ENCODE measurements around the gene ANKRD60.
A peak's percentile ranks its signal among the peaks of the same experiment; 100 is the strongest.

The ANKRD60 gene

GRCh38 chr20:58182521-58183140 is 45.8 kb downstream of the ANKRD60 start:
- no peak for TF ChIP-seq CTCF (IDR thresholded peaks at IDR 0.05; ENCODE audit: low read depth, low read length, missing control alignments)
- Histone ChIP-seq H3K27me3 (replicated peaks) (no peaks in the 10 kb centered on the region), H3K4me3 (ENCODE audit: low read depth, low read length) (no peak overlapping the region), H3K27ac (no peak overlapping the region), H3K36me3 (replicated peaks) (no peaks in the 10 kb centered on the region)
- in situ Hi-C loops (cut with HindIII; ENCODE audit: low pct_ligation_motif_present, low sequenced_read_pairs): loop anchor here (10.0 kb wide), 1 partner anchor 568 kb away; no protein-coding TSS in a partner anchor
- no peak for DNase-seq

GRCh38 chr20:58179432-58180099 is 48.9 kb downstream of the ANKRD60 start:
- H3K27me3 ChIP-seq (replicated peaks): no peaks in the 10 kb centered on the region
- peak; percentile 74 for TF ChIP-seq CTCF (IDR thresholded peaks at IDR 0.05; ENCODE audit: low read depth, low read length, missing control alignments)
- no peak overlapping the region for H3K27ac ChIP-seq

DNA sequence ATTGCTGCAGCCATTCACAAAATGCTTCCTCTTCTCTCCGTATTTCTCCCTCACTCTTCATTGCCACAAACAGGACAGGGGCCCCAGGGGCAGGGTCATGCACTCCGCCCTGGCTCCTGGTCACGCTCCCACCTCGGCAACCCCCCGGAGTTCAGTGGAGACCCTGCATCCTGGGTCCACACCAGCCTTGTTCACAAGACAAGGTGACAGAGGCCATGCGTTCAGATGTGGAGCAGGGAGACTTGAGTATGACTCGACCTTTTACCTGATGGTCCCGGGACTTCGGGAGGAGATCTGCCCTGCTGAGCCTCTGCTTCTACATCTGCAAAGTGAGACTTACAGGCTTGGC is 49.4 kb downstream of the ANKRD60 start:
- Histone ChIP-seq H3K27ac (no peak overlapping the region), H3K27me3 (replicated peaks) (no peaks in the 10 kb centered on the region), H3K36me3 (replicated peaks) (no peaks in the 10 kb centered on the region), H3K4me3 (ENCODE audit: low read depth, low read length) (no peak overlapping the region)
- no peak for DNase-seq
- no peak for TF ChIP-seq CTCF (IDR thresholded peaks at IDR 0.05; ENCODE audit: low read depth, low read length, missing control alignments)
- in situ Hi-C loops (cut with HindIII; ENCODE audit: low pct_ligation_motif_present, low sequenced_read_pairs): no loop called here

More at GRCh38 chr20:58179432-58180099, 48.9 kb downstream of the ANKRD60 start:
- H3K4me3 ChIP-seq (ENCODE audit: low read depth, low read length): peak overlapping the region; percentile 43
- in situ Hi-C loops (cut with HindIII; ENCODE audit: low pct_ligation_motif_present, low sequenced_read_pairs): loop anchor here (10.0 kb wide), 1 partner anchor 565 kb away; no protein-coding TSS in a partner anchor
- no peaks in the 10 kb centered on the region for H3K36me3 ChIP-seq (replicated peaks)
- peak; percentile 15 for DNase-seq

GRCh38 chr20:58177799-58178198 is 50.7 kb downstream of the ANKRD60 start:
- Histone ChIP-seq H3K4me3 (ENCODE audit: low read depth, low read length) (no peak overlapping the region), H3K27ac (no peak overlapping the region), H3K36me3 (replicated peaks) (no peaks in the 10 kb centered on the region), H3K27me3 (replicated peaks) (no peaks in the 10 kb centered on the region)
- no peak for TF ChIP-seq CTCF (IDR thresholded peaks at IDR 0.05; ENCODE audit: low read depth, low read length, missing control alignments)
- DNase-seq: no peak
- in situ Hi-C loops (cut with HindIII; ENCODE audit: low pct_ligation_motif_present, low sequenced_read_pairs): no loop called here

DNA sequence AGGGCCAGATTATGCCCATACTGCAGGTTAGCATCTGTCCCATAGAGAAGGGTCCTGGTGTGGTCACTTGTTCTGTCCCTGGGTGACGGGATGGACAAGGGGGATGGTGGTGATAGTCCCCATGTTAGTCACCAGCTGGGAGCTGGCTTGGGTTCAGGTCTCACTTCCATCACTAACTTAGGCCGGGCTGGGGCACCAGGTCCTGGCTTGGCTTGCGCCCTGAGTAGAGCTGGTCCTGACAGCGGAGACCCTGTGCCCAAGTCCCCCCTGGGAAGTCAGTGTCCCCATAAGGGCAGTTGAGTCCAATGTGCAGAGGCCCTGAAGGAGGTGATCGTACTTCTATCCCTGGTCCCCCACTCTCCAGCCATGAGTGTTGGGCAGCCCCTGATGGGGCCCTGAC is 52.6 kb downstream of the ANKRD60 start:
- TF ChIP-seq CTCF (IDR thresholded peaks at IDR 0.05; ENCODE audit: low read depth, low read length, missing control alignments): no peak
- H3K27ac ChIP-seq: no peak overlapping the region
- H3K27me3 ChIP-seq (replicated peaks): no peaks in the 10 kb centered on the region
- no peaks in the 10 kb centered on the region for H3K36me3 ChIP-seq (replicated peaks)
- no peak overlapping the region for H3K4me3 ChIP-seq (ENCODE audit: low read depth, low read length)
- DNase-seq: no peak
- in situ Hi-C loops (cut with HindIII; ENCODE audit: low pct_ligation_motif_present, low sequenced_read_pairs): no loop called here

Measured in brain microvascular endothelial cell (primary cell).